GM19193 (cell line): ENCODE measurements around the gene GLYR1.

ENCODE experiments used
- POLR2A ChIP-seq: IDR thresholded peaks from 4 replicates; pipeline ENCODE4 v1.6.1; 2011; ENCODE audit not compliant: insufficient read depth, insufficient read length; ENCODE audit errors: extremely low read depth

The GLYR1 gene

DNA sequence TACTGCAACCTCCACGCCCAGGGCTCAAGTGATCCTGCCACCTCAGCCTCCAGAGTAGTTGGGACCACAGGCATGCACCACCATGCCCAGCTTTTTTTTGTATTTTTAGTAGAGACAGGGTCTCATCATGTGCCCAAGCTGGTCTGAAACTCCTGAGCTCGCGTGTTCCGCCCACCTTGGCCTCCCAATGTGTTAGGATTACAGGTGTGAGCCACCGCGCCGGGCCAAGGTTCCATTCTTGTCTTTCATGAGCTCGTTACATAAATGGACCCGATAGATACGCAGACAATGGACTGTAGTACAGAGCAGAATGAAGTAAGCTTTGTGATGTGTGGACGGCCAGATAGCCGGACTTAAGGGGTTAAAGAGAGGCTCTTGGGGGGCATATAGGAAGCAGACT lies 19.5 kb upstream of the GLYR1 start:
- no peak for TF ChIP-seq POLR2A

DNA sequence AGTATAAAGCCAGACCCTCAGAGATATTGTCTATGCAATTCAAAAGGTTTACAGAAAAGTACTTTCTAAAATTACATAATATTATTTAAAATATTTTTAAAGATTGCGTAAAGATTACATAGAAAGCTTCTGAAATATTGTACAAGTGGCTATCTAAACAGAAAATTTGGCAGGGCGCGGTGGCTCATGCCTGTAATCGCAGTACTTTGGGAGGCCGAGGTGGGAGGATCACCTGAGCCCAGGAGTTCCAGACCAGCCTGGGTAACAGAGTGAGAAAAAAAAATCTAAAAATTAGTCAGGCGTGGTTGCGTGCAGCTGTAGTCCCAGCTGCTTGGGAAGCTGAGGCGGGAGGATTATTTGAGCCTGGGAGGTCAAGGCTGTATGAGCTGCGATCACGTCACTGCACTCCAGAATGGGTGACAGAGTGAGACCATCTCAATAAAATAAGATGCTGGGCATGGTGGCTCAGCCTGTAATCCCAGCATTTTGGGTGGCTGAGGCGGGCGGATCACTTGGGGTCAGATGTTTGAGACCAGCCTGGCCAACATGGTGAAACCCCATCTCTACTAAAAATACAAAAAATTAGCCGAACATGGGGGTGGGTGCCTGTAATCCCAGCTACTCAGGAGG lies 18.3 kb upstream of the GLYR1 start:
- no peak for TF ChIP-seq POLR2A

DNA sequence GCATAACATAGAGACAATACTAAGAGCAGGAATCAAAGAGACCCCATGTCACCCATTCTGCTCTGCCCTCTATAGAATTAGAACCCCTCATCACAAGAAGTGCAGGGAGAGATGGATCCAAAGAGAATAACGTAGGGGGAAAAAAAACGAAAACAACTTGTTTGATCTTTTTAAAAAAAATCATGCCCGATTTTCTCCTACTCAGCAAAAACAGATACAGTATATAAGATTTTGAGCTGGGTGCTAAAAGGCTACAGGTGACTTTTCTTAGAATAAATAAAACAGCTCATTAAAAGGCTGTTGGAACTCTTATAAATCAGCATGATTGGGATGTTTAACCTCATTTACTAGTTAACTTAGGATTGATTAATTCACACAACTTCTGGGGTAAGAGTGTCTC lies 17.6 kb upstream of the GLYR1 start:
- TF ChIP-seq POLR2A = no peak

DNA sequence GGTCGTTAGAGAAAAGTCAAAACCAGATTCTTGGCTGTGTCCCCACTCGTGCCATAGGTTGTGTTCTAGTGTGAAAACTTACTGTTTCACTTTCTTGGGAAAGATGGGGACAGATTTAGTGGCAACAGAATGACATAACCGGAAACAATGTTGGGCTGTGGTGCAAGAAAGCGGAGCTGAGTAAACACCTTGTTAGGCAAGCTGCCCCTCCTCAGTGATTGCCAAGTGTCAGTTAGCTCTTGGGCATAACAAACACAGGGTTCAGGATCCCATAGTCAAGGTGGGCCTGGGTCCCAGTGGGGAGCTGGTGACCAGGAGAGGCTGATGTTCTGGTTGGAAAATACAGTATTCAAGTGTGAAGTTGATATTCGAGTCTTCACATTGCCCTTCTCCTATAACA lies 15.6 kb upstream of the GLYR1 start:
- no peak for TF ChIP-seq POLR2A

DNA sequence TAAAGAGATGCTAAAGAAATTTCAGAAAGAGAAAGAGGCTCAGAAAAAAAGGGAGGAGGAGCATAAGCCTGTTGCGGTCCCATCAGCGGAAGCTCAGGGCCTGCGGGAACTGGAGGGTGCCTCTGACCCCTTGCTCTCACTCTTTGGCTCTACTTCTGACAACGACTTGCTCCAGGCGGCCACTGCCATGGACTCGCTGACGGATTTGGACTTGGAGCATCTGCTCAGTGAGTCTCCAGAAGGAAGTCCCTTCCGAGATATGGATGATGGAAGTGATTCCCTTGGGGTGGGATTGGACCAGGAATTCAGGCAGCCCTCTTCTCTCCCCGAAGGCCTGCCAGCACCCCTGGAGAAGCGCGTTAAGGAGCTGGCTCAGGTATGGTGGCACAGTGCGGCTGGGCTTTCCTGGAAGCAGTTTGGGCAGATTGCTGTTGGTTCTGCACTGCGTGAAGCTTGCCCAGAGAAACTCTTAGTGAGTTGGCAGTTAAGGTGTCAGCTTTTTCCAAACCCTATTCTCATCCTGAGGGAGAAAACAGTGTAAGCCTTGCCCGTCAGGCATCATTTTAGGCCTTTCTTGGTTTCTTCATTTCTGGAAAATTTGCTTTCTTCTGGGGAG lies 13.7 kb upstream of the GLYR1 start:
- no peak for TF ChIP-seq POLR2A

DNA sequence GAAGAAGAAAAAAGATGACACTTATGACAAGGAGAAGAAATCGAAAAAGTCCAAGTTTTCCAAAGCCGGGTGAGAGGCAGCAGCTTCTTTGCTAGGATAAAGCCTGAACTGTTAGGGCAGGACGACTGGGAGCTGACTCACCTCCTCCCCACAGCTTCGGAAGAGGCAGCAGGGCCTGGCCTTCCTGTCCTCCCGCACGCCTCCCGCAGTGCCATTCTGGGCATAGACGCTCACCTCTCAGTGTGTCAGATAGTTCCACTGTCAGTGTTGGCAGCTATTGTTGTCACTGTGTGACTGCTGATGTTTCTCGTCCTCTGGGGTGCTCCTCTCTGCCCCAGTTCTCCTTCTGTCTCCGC lies 12.8 kb upstream of the GLYR1 start:
- no peak for TF ChIP-seq POLR2A

DNA sequence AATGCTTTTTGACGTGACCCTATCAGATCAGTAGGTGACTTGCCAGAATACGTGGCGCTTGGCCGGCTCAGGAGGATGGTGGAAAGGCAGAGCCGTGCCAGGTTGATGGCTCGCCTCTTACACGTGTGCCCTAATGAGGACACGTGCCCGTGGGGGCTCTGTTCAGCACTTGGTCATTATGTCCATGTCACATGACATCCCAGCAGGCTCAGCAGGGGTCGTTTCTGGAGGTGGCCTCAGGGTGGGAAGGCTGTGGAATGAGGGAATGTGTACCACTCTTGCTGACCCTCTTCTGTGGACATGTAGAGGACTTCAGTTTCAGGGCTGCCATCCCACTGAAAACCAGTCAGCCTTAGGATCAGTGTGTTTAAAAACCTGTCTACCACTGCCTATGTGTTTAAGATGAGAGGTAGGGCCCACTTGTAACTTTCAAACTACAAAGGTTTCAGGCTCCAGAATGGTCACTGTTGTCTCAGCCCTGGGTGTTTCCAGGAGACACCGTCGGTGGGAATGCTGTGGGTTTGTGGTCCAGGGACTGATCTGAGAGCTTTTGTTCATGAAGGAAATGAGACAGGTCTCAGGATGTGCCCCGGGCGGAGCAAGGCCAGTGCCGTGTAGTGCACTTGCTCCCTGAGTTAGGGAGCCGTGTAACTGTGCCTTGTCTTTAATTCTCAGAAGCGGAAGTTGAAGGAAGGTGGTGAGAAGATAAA lies 12.3 kb upstream of the GLYR1 start:
- TF ChIP-seq POLR2A = no peak

DNA sequence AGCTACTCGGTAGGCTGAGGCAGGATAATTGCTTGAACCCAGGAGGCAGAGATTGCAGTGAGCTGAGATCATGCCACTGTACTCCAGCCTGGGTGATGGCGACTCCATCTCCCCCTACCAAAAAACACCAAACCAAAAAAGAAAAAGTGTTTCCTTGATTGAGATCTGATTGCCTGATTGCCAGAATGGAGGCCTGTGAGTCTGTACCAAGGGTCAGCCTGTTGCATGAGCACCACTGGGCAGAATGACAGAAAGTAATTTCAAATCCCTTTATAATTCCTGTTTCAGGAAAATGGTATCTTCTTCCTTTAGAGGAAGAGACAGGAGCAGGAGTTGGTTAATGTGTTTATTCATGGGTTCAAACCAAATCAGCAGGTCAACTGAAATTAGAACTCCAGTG lies 8.7 kb upstream of the GLYR1 start:
- TF ChIP-seq POLR2A = no peak

DNA sequence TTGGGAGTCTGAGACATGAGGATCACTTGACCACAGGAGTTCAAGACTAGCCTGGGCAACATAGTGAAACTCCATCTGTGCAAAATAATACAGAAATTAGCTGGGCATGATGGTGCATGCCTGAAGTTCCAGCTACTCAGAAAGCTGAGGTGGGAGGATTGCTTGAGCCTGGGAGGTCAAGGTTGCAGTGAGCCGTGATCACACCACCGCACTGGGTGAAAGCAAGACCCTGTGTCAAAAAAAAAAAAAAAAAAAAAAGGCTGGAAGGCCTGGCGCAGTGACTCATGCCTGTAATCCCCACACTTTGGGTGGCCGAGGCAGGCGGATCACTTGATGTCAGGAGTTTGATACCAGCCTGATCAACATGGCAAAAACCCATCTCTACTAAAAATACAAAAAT lies 8.3 kb upstream of the GLYR1 start:
- TF ChIP-seq POLR2A = no peak

DNA sequence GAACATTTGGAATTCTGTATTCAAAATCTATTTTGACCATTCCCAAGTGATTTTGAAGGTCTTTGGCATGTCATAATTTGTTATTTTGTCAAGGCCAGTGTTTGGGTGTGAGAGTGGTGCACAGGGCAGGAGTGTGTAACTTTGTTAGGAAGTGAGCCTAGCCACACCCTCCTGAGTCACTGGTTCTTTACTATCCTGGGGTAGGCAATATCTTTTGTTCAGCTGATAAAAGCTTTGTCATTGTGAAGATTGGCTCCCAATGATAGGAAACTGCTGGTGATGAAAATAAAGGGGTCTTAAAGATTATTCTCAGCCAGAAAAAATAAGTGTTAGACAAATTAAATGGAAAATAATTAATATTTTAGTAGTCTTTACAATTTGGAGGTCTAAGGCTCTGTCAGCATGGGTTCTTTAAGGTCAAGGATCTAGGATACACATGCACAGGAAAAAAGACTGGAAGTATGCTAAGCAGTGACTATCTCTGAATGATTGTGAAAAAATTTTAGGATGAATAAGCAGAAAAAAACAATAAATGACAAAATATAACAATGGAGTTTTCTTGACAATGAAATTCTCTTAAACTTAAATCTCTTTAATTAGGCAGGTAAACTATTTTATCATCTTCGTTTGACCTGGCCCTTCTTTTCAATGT lies 5.3 kb upstream of the GLYR1 start:
- TF ChIP-seq POLR2A = no peak

DNA sequence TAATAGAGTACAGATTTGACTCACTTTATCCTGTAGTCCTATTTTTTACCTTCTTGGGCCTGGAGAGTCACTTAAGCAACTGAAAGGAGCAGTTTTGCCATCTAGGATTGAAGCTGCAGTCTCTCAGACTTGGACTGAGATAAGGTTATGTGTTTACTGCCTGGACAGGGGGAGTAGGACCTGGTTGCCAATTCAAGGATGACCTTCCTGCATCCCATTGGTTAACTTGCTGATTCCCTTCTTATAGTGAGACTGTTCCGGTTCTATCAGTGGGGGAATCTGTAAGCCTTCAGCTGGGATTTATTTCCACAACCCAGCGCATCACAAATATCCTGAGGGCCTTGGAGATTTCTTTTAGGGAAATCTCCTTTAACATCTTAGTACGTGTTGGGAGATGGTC lies 3.1 kb upstream of the GLYR1 start:
- no peak for TF ChIP-seq POLR2A

DNA sequence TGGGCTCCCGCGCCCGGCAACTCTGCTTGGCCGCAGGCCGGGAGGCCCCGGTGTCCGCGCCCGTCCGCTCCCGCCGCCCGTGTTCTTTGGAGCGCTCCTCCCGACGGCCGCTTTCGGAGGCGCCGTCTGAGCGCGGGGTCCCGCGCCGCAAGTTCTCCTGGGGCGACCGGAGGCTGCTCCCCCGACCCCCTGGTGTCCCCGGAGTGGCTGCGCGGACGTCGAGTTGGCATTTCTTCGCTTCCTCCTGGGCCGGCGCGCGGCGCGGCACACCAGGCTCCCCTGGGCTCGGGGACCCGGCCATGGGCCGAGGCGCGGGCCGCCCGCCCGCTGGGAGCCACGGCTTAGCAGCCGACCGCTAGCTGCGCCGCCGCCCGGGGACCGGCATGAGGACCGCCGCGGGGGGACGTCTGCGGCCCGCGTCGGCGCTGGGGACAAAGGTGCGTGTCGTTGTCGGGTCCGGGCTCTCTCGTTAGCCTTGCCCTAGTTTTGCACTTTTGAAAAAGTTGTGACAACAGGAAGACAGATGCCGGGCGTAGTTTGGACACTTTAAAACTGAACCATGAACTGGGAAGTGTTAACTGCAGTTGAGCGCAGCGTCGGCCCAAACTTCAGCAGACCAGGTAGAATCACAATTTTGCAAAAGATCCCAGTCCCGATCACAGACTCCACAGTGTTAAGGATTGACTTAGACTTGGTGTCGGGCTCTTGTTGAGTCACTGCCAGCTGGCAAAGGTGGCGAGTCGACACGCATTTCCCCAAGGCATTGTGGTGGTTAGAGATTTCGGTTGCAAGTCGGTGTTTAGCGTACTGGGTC lies 893 bp upstream of the GLYR1 start:
- no peak for TF ChIP-seq POLR2A

DNA sequence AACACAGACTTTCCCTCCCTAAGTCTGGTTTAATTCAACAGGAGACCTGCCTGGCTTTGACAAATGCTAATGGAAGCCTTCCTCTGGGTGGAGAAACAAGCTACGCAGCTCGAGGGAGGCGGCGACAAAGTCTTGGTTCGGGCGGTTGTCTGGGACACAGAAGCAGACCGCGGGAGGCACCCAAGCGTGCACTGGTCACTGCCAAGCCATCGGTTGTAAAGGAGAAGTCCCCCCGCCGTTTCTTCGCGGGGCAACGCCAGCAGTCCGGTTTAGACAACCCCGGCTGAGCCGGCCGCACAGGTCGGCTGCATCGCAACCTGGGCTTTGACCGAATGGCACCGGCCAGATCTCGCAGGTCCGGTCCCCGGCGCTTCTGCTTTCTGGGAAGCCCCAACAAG lies 586 bp downstream of the GLYR1 start:
- no peak for TF ChIP-seq POLR2A

DNA sequence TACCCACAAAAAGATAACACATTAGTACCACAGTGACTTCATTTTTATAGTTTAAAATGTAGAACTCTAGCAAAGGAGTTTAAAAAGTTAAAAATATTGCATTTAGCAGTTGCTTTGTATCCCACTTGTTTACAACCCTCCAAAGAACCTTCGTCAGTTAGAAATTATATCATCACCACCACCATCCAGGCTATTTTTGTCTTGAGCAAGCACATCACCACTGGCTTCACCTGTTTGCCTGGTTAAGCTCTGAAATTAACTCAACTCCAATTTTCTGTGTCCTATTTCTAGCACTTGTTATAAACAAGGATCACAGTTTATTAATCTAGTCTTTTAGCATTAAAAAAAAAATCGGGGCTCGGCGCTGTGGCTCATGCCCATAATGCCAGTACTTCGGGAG lies 6.1 kb downstream of the GLYR1 start:
- no peak for TF ChIP-seq POLR2A

DNA sequence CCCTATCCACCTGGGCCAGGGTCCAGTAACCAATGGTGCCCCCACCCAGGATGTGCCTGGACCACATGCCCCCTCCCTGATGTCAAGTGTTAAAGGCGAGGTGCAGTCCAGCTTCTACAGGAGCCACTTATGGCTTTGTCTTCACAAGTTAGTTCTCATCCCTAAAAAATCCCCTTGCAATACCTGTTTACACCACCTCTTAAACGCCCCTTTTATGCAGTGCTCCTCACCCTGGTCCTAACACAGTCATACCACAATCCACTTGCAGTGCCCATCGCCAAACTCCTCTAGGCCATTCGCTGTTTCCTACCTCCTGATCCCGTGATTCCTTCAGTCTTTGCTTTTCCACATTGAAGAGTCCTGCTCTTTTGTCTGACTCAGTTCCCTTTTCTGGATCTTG lies 7.1 kb downstream of the GLYR1 start:
- TF ChIP-seq POLR2A = no peak
